DOHH2 (cell line): ENCODE data around the gene COL18A1.

Experiments
- CTCF ChIP-seq: fragments of 200-600 bp; sonication (generic); IDR thresholded peaks from one replicate; pipeline ENCODE4 v1.5.1; 2014; ENCODE audit warnings: antibody characterized with exemption, mild to moderate bottlenecking, low read depth, low read length; ENCODE audit not compliant: poor library complexity, severe bottlenecking
- EZH2phosphoT487 ChIP-seq: fragments of 200-600 bp; sonication (generic); IDR thresholded peaks from 2 replicates; pipeline ENCODE4 v1.6.1; 2017; ENCODE audit warnings: borderline replicate concordance, mild to moderate bottlenecking, antibody characterized with exemption, low read length, moderate library complexity, mixed read lengths

- TF ChIP-seq CTCF (no peak), EZH2phosphoT487 (no peak)
Observed at GRCh38 chr21:45562402-45562801, 157.4 kb downstream of the COL18A1 start.
